SK-N-SH (cell line): Measurements from ENCODE around the gene BCO2.

Experiments used
- CHD2 ChIP-seq: fragments of 150-350 bp; IDR thresholded peaks from 2 replicates; pipeline ENCODE4 v1.6.1; 2018; ENCODE audit warnings: low read length; ENCODE audit not compliant: partially characterized antibody
- FOXJ3 ChIP-seq: sonication (generic); formaldehyde crosslinking; IDR thresholded peaks from 2 replicates; pipeline ENCODE4 v1.5.1; 2020; ENCODE audit warnings: mild to moderate bottlenecking, missing genetic modification reagents
- GATA2 ChIP-seq: sonication (generic); formaldehyde crosslinking; IDR thresholded peaks from 2 replicates; pipeline ENCODE4 v1.5.0; 2020; ENCODE audit warnings: mild to moderate bottlenecking, missing genetic modification reagents
- JUND ChIP-seq: IDR thresholded peaks from 2 replicates; pipeline ENCODE4 v1.4.0; 2012
- MXI1 ChIP-seq: IDR thresholded peaks from 2 replicates; pipeline ENCODE4 v1.6.1; 2012; ENCODE audit warnings: mild to moderate bottlenecking, low read depth, low read length, improper control_type of control experiment
- RAD21 ChIP-seq: IDR thresholded peaks from 2 replicates; pipeline ENCODE4 v1.6.1; 2012; ENCODE audit warnings: mild to moderate bottlenecking, low read length
- RFX5 ChIP-seq: IDR thresholded peaks from 2 replicates; pipeline ENCODE4 v1.6.1; 2012; ENCODE audit warnings: mild to moderate bottlenecking, improper control_type of control experiment, low read length
- TF ChIP-seq, protein P1 (sequence below): fragments of 200-600 bp; sonication (generic); IDR thresholded peaks from 2 replicates; pipeline ENCODE4 v1.6.1; 2017; ENCODE audit warnings: antibody characterized with exemption, mild to moderate bottlenecking, moderate library complexity
- TF ChIP-seq, protein P2 (sequence below): IDR thresholded peaks from 2 replicates; pipeline ENCODE4 v1.6.1; 2012; ENCODE audit warnings: mild to moderate bottlenecking, low read depth, low read length, moderate library complexity

DNA sequence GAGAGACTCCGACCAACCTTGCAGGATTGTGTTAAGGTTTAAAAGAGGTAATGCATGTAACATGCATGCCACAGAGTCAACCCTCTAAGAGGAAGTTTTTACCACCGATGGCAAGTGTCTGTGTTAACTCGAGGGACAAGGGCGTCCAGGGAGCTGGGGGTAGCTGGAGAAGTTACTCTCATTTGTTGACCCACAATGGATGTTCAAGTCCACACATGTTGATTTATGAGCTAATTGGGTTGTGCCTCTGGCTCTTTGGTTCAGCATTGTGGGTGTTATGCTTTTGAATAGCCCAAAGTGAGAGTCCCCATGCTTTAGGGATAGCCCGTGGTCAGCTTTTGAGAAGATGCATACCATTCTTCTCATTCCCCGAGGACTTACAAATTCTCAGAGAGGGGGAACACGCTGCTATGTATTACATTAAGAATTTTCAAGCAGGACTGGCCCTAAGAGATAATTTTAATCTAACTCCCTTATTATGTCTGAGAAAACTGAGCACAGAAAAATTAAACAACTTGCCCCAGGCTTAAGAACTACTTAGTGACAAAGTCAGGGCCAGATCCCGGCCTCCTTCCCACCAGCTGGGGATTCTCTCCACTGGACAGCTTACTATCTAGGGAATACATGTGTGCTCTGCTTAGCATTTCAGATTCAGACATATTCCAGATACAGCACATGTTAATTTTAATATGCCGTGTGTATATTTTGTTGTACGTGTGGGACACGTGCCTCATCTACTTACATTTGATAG is 90.5 kb downstream of the BCO2 start:
- TF ChIP-seq, protein P1, sequence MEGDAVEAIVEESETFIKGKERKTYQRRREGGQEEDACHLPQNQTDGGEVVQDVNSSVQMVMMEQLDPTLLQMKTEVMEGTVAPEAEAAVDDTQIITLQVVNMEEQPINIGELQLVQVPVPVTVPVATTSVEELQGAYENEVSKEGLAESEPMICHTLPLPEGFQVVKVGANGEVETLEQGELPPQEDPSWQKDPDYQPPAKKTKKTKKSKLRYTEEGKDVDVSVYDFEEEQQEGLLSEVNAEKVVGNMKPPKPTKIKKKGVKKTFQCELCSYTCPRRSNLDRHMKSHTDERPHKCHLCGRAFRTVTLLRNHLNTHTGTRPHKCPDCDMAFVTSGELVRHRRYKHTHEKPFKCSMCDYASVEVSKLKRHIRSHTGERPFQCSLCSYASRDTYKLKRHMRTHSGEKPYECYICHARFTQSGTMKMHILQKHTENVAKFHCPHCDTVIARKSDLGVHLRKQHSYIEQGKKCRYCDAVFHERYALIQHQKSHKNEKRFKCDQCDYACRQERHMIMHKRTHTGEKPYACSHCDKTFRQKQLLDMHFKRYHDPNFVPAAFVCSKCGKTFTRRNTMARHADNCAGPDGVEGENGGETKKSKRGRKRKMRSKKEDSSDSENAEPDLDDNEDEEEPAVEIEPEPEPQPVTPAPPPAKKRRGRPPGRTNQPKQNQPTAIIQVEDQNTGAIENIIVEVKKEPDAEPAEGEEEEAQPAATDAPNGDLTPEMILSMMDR: no peak
- TF ChIP-seq RFX5: 0 out of 2 replicates have a peak, but pooled peaks have one; percentile 15
- no peak for TF ChIP-seq JUND
- TF ChIP-seq GATA2 (CRISPR knock-in tag): peak; percentile 84
- peak; percentile 70 for TF ChIP-seq CHD2
- TF ChIP-seq MXI1: peak; percentile 88; the same call in 1 of the 2 replicates
- peak; percentile 68; the same call in 1 of the 2 replicates for TF ChIP-seq FOXJ3 (CRISPR knock-in tag)
- TF ChIP-seq, protein P2, sequence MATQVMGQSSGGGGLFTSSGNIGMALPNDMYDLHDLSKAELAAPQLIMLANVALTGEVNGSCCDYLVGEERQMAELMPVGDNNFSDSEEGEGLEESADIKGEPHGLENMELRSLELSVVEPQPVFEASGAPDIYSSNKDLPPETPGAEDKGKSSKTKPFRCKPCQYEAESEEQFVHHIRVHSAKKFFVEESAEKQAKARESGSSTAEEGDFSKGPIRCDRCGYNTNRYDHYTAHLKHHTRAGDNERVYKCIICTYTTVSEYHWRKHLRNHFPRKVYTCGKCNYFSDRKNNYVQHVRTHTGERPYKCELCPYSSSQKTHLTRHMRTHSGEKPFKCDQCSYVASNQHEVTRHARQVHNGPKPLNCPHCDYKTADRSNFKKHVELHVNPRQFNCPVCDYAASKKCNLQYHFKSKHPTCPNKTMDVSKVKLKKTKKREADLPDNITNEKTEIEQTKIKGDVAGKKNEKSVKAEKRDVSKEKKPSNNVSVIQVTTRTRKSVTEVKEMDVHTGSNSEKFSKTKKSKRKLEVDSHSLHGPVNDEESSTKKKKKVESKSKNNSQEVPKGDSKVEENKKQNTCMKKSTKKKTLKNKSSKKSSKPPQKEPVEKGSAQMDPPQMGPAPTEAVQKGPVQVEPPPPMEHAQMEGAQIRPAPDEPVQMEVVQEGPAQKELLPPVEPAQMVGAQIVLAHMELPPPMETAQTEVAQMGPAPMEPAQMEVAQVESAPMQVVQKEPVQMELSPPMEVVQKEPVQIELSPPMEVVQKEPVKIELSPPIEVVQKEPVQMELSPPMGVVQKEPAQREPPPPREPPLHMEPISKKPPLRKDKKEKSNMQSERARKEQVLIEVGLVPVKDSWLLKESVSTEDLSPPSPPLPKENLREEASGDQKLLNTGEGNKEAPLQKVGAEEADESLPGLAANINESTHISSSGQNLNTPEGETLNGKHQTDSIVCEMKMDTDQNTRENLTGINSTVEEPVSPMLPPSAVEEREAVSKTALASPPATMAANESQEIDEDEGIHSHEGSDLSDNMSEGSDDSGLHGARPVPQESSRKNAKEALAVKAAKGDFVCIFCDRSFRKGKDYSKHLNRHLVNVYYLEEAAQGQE: no peak
- TF ChIP-seq RAD21: no peak
